HepG2 (cell line): Measurements from ENCODE around the gene ADGRF1. TPM values are rescaled to one million over a fixed set of nuclear protein-coding genes. Genes with fewer than 3 reads are reported as not detected.

Experiments
- ETV5 ChIP-seq: IDR thresholded peaks from 2 replicates; pipeline ENCODE4 v1.6.1; 2018; ENCODE audit warnings: missing biosample characterization, missing genetic modification reagents, inconsistent platforms, borderline replicate concordance
- GFI1 ChIP-seq: sonication (generic); formaldehyde crosslinking; IDR thresholded peaks from 2 replicates; pipeline ENCODE4 v1.5.0; 2020; ENCODE audit warnings: missing genetic modification reagents, mild to moderate bottlenecking, borderline replicate concordance
- KAT8 ChIP-seq: IDR thresholded peaks from 2 replicates; pipeline ENCODE4 v1.6.1; 2016; ENCODE audit warnings: missing genetic modification reagents, missing compliant biosample characterization
- MEIS2 ChIP-seq: sonication (generic); formaldehyde crosslinking; IDR thresholded peaks from 2 replicates; pipeline ENCODE4 v1.9.0; 2021; ENCODE audit warnings: mild to moderate bottlenecking, missing genetic modification reagents
- MTF2 ChIP-seq: sonication (generic); formaldehyde crosslinking; IDR thresholded peaks from 2 replicates; pipeline ENCODE4 v1.5.0; 2020; ENCODE audit warnings: missing genetic modification reagents, borderline replicate concordance
- NFYB ChIP-seq: sonication (generic); formaldehyde crosslinking; IDR thresholded peaks from 2 replicates; pipeline ENCODE4 v1.4.0; 2020; ENCODE audit warnings: missing genetic modification reagents
- NKX3-1 ChIP-seq: sonication (generic); formaldehyde crosslinking; IDR thresholded peaks from 2 replicates; pipeline ENCODE4 v1.5.0; 2020; ENCODE audit warnings: missing genetic modification reagents
- PTBP1 ChIP-seq: fragments of 200-400 bp; formaldehyde crosslinking; IDR thresholded peaks from 2 replicates; pipeline ENCODE4 v1.6.1; 2018; ENCODE audit warnings: low read length, low read depth; ENCODE audit not compliant: poor library complexity, severe bottlenecking
- SOX5 ChIP-seq: IDR thresholded peaks from 2 replicates; pipeline ENCODE4 v1.6.1; 2016; ENCODE audit warnings: borderline replicate concordance
- THAP11 ChIP-seq: IDR thresholded peaks from 2 replicates; pipeline ENCODE4 v1.6.1; 2016; ENCODE audit warnings: missing biosample characterization, missing genetic modification reagents
- ZFY ChIP-seq: sonication (generic); formaldehyde crosslinking; IDR thresholded peaks from 2 replicates; pipeline ENCODE4 v1.4.0; 2020; ENCODE audit warnings: missing genetic modification reagents
- ZNF180 ChIP-seq: sonication (generic); formaldehyde crosslinking; IDR thresholded peaks from 2 replicates; pipeline ENCODE4 v1.4.0; 2020; ENCODE audit warnings: low read depth, missing genetic modification reagents, borderline replicate concordance
- ZNF235 ChIP-seq: sonication (generic); formaldehyde crosslinking; IDR thresholded peaks from 2 replicates; pipeline ENCODE4 v1.8.1; 2023; ENCODE audit warnings: mild to moderate bottlenecking, missing genetic modification reagents, borderline replicate concordance
- ZSCAN9 ChIP-seq: IDR thresholded peaks from 2 replicates; pipeline ENCODE4 v1.6.1; 2016; ENCODE audit warnings: borderline replicate concordance
- polyA plus RNA-seq, 8 experiments: library from polyadenylated mRNA; depleted of rRNA in 3 of 8; stranded (reverse) in 7 of 8; unstranded in 1 of 8; fragments of >200 nt; fragmentation: Illumina TruSeq in 4 of 8; extraction: Trizol in 4 of 8; gene quantifications; 2 replicates each; pipeline versions ENCODE4 v1.2.1 to v1.2.3, GENCODE V29; 2011 to 2016; ENCODE audit warnings: low read depth in 4 of 8, missing spikeins in 1 of 8, mixed read lengths in 1 of 8; ENCODE audit not compliant: insufficient read depth in 1 of 8
- total RNA-seq, 5 experiments: library from RNA; depleted of rRNA; stranded (reverse); fragments of >200 nt; fragmentation: Illumina TruSeq; extraction: Trizol; gene quantifications; 2 replicates each; pipeline ENCODE4 v1.2.3, GENCODE V29; 2016; ENCODE audit warnings: low read depth in 1 of 5
- TF ChIP-seq, protein P1 (sequence below): sonication (generic); formaldehyde crosslinking; IDR thresholded peaks from 2 replicates; pipeline ENCODE4 v1.5.0; 2020; ENCODE audit warnings: mild to moderate bottlenecking, missing genetic modification reagents
- TF ChIP-seq, protein P2 (sequence below), 2 experiments: sonication (generic) in 1 of 2; formaldehyde crosslinking in 1 of 2; IDR thresholded peaks; 2 replicates each; pipeline versions ENCODE4 v1.5.1 to v1.6.1; 2011 to 2020; ENCODE audit warnings: borderline replicate concordance in 1 of 2, low read depth in 1 of 2, low read length in 1 of 2, mild to moderate bottlenecking in 1 of 2, missing genetic modification reagents in 1 of 2, moderate library complexity in 1 of 2
- TF ChIP-seq, protein P3 (sequence below): sonication (generic); formaldehyde crosslinking; IDR thresholded peaks from 2 replicates; pipeline ENCODE4 v1.9.0; 2021; ENCODE audit warnings: missing genetic modification reagents, borderline replicate concordance
- TF ChIP-seq, protein P4 (sequence below): IDR thresholded peaks from 2 replicates; pipeline ENCODE4 v1.6.1; 2016; ENCODE audit warnings: missing compliant biosample characterization, missing genetic modification reagents, borderline replicate concordance

The ADGRF1 gene
- total and polyA plus RNA-seq, 2 of the 13 experiments (the other 11 are each of a cell fraction or from before 2014, with no cell fraction given), result not detected

DNA sequence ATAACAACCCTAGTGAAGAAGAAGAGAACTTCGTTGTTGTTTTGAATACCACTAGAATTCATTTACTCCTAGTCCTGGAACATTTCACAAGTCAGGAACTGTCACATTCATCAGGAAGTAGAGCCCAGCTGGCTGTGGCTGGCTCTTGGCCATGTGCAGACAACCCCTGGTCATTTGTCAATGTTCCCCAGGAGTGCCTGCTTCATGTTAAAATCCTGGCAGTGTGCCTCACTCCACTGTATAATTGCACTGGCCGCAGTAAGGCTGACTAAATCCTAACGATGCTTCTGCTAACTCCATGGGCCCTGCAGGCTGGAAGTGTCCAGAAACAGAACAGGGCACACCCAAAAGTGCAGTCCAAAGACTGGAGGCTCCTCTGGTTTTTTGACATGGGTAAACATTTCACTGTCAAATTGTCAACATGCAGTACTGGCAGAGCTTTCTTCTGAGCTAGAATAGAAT, 41.5 kb upstream of the ADGRF1 start (continued):
- TF ChIP-seq, protein P1, sequence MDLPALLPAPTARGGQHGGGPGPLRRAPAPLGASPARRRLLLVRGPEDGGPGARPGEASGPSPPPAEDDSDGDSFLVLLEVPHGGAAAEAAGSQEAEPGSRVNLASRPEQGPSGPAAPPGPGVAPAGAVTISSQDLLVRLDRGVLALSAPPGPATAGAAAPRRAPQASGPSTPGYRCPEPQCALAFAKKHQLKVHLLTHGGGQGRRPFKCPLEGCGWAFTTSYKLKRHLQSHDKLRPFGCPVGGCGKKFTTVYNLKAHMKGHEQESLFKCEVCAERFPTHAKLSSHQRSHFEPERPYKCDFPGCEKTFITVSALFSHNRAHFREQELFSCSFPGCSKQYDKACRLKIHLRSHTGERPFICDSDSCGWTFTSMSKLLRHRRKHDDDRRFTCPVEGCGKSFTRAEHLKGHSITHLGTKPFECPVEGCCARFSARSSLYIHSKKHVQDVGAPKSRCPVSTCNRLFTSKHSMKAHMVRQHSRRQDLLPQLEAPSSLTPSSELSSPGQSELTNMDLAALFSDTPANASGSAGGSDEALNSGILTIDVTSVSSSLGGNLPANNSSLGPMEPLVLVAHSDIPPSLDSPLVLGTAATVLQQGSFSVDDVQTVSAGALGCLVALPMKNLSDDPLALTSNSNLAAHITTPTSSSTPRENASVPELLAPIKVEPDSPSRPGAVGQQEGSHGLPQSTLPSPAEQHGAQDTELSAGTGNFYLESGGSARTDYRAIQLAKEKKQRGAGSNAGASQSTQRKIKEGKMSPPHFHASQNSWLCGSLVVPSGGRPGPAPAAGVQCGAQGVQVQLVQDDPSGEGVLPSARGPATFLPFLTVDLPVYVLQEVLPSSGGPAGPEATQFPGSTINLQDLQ (CRISPR knock-in tag), result no peak
- TF ChIP-seq THAP11 (CRISPR knock-in tag), result peak; percentile 44; the same call in 1 of the 2 replicates
- peak; percentile 92 for TF ChIP-seq MEIS2
- TF ChIP-seq GFI1 (CRISPR knock-in tag), result peak; percentile 20; the same call in 1 of the 2 replicates
- TF ChIP-seq ETV5 (CRISPR knock-in tag), result peak; percentile 75
- no peak for TF ChIP-seq ZNF180
- TF ChIP-seq SOX5 (CRISPR knock-in tag), result peak; percentile 68
- TF ChIP-seq NFYB, result 0 out of 2 replicates have a peak, but pooled peaks have one; percentile 16
- no peak for TF ChIP-seq ZNF235 (CRISPR knock-in tag)
- TF ChIP-seq, protein P2, sequence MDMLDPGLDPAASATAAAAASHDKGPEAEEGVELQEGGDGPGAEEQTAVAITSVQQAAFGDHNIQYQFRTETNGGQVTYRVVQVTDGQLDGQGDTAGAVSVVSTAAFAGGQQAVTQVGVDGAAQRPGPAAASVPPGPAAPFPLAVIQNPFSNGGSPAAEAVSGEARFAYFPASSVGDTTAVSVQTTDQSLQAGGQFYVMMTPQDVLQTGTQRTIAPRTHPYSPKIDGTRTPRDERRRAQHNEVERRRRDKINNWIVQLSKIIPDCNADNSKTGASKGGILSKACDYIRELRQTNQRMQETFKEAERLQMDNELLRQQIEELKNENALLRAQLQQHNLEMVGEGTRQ (IDR thresholded peaks at IDR 0.05; ENCODE audit: low read depth, low read length), result no peak
- TF ChIP-seq, protein P2 (CRISPR knock-in tag; IDR thresholded peaks at IDR 0.05; ENCODE audit: borderline replicate concordance), result no peak
- TF ChIP-seq ZFY, result peak; percentile 43; the same call in 1 of the 2 replicates
- TF ChIP-seq KAT8 (CRISPR knock-in tag), result 0 out of 2 replicates have a peak, but pooled peaks have one; percentile 16
- no peak for TF ChIP-seq PTBP1
- no peak for TF ChIP-seq MTF2 (CRISPR knock-in tag)
- TF ChIP-seq, protein P3, sequence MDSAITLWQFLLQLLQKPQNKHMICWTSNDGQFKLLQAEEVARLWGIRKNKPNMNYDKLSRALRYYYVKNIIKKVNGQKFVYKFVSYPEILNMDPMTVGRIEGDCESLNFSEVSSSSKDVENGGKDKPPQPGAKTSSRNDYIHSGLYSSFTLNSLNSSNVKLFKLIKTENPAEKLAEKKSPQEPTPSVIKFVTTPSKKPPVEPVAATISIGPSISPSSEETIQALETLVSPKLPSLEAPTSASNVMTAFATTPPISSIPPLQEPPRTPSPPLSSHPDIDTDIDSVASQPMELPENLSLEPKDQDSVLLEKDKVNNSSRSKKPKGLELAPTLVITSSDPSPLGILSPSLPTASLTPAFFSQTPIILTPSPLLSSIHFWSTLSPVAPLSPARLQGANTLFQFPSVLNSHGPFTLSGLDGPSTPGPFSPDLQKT (CRISPR knock-in tag), result no peak
- 0 out of 2 replicates have a peak, but pooled peaks have one; percentile 27 for TF ChIP-seq ZSCAN9 (CRISPR knock-in tag)
- TF ChIP-seq NKX3-1 (CRISPR knock-in tag), result no peak
- TF ChIP-seq, protein P4, sequence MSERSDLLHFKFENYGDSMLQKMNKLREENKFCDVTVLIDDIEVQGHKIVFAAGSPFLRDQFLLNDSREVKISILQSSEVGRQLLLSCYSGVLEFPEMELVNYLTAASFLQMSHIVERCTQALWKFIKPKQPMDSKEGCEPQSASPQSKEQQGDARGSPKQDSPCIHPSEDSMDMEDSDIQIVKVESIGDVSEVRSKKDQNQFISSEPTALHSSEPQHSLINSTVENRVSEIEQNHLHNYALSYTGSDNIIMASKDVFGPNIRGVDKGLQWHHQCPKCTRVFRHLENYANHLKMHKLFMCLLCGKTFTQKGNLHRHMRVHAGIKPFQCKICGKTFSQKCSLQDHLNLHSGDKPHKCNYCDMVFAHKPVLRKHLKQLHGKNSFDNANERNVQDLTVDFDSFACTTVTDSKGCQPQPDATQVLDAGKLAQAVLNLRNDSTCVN (CRISPR knock-in tag), result peak; percentile 87
